ENCODE measurements around the gene ABTB2. TPM values are rescaled to one million over a fixed set of nuclear protein-coding genes. Genes with fewer than 3 reads are reported as not detected.

The ABTB2 gene
- polyA plus RNA-seq, 2 of the 4 experiments (the other 2 are of a cell fraction), result 8.9 to 15.4 TPM

- TF ChIP-seq TFCP2L1 (CRISPR knock-in tag; IDR thresholded peaks at IDR 0.05) (no peak), EP300 (IDR thresholded peaks at IDR 0.05) (no peak), EHMT2 (IDR thresholded peaks at IDR 0.05; ENCODE audit: low read depth) (no peak), CBX2 (IDR thresholded peaks at IDR 0.05; ENCODE audit: borderline replicate concordance, low read depth) (no peak)
Observed at GRCh38 chr11:34223907-34224306, 133.9 kb downstream of the ABTB2 start (continued).

GRCh38 chr11:34223021-34223813 lies 134.6 kb downstream of the ABTB2 start:
- ATAC-seq (peak in 1 of 2 experiments; percentile 23; a peak in 2 of 6 replicates), FAIRE-seq (no peak), DNase-seq (ENCODE audit: low read depth in 1 of 2, low spot score in 1 of 2) (no peak)
- CTCF ChIA-PET, result interaction anchor here (6.4 kb wide), 1 partner anchor 48 kb away, joined by 27 read pairs; no protein-coding TSS in a partner anchor
- TF ChIP-seq POLR2AphosphoS2 (conservative IDR thresholded peaks at IDR 0.05; ENCODE audit: low read length), result no peak
- TF ChIP-seq CBX2 (IDR thresholded peaks at IDR 0.05; ENCODE audit: borderline replicate concordance, low read depth), result no peak
- TF ChIP-seq HEYL (CRISPR knock-in tag; IDR thresholded peaks at IDR 0.05), result no peak
- TF ChIP-seq HOXB13 (CRISPR knock-in tag; IDR thresholded peaks at IDR 0.05; ENCODE audit: low read depth), result no peak
- TF ChIP-seq PHF8 (IDR thresholded peaks at IDR 0.05; ENCODE audit: borderline replicate concordance, low read depth), result no peak
- TF ChIP-seq E2F6 (IDR thresholded peaks at IDR 0.05; ENCODE audit: borderline replicate concordance, low read depth), result no peak
- TF ChIP-seq POLR2A (IDR thresholded peaks at IDR 0.05; ENCODE audit: low read length), result no peak
- no peak for TF ChIP-seq NR3C1 (IDR thresholded peaks at IDR 0.05)
- TF ChIP-seq HMGXB4 (CRISPR knock-in tag; IDR thresholded peaks at IDR 0.05; ENCODE audit: borderline replicate concordance), result no peak
- TF ChIP-seq NPAS2 (CRISPR knock-in tag; IDR thresholded peaks at IDR 0.05; ENCODE audit: borderline replicate concordance), result no peak
- no peak for TF ChIP-seq REST (IDR thresholded peaks at IDR 0.05)
- TF ChIP-seq KDM5A (IDR thresholded peaks at IDR 0.05), result no peak
- TF ChIP-seq ZSCAN20 (CRISPR knock-in tag; IDR thresholded peaks at IDR 0.05), result no peak
- no peak for TF ChIP-seq PBX3 (IDR thresholded peaks at IDR 0.05)
- no peak for TF ChIP-seq SMC3 (IDR thresholded peaks at IDR 0.05)
- TF ChIP-seq JUNB (IDR thresholded peaks at IDR 0.05), result no peak
- H3K27ac ChIP-seq, result 0 out of 6 replicates have a peak overlapping the region, but pooled peaks of 1 of the 2 experiments have one; percentile 15
- peaks cover 16% of the 10 kb centered on the region for H3K4me1 ChIP-seq
- H3K4me3 ChIP-seq, result no peak overlapping the region
- H3K9me3 ChIP-seq, result no peaks in the 10 kb centered on the region
- WGBS (ENCODE audit: missing lambda C conversion rate), result 87% methylated on average over 17 of the region's 17 CpGs
- POLR2A ChIA-PET, result no interaction called here
- H3K4me2 ChIP-seq, result no peak overlapping the region

Data from A549 (cell line).